Smooth muscle cell (in vitro differentiated cells): ENCODE data around the gene FAM20A. TPM values are rescaled to one million over a fixed set of nuclear protein-coding genes. Genes with fewer than 3 reads are reported as not detected.

Source experiments
- DNase-seq: peaks from one replicate; lab custom pipeline; 2025; ENCODE audit not compliant: unreplicated experiment; lab: John Stamatoyannopoulos, UW
- H2AFZ ChIP-seq: fragments of 200-600 bp; sonication (generic); 2 replicates; pipeline ENCODE4 v1.6.0; 2016; ENCODE audit warnings: antibody characterized with exemption, low read depth, mild to moderate bottlenecking
- H3F3A ChIP-seq: fragments of 200-600 bp; sonication (generic); 2 replicates; pipeline ENCODE4 v1.6.0; 2017; ENCODE audit warnings: antibody characterized with exemption, low read depth
- H3K27ac ChIP-seq: fragments of 200-600 bp; sonication (generic); 2 replicates; pipeline ENCODE4 v1.5.1; 2016; ENCODE audit warnings: low read depth, mild to moderate bottlenecking
- H3K27me3 ChIP-seq: fragments of 200-600 bp; sonication (generic); 2 replicates; pipeline ENCODE4 v1.6.1; 2016; ENCODE audit warnings: low read depth, mild to moderate bottlenecking
- H3K36me3 ChIP-seq: fragments of 200-600 bp; sonication (generic); 2 replicates; pipeline ENCODE4 v1.5.1; 2016; ENCODE audit warnings: low read depth
- H3K4me1 ChIP-seq: fragments of 200-600 bp; sonication (generic); 2 replicates; pipeline ENCODE4 v1.5.1; 2016; ENCODE audit warnings: low read depth
- H3K4me2 ChIP-seq: fragments of 200-600 bp; sonication (generic); 2 replicates; pipeline ENCODE4 v1.6.0; 2016; ENCODE audit warnings: mild to moderate bottlenecking
- H3K4me3 ChIP-seq: fragments of 200-600 bp; sonication (generic); 2 replicates; pipeline ENCODE4 v1.5.1; 2016; ENCODE audit warnings: mild to moderate bottlenecking
- H3K79me2 ChIP-seq: fragments of 200-600 bp; sonication (generic); 2 replicates; pipeline ENCODE4 v1.6.0; 2016; ENCODE audit warnings: low read depth, mild to moderate bottlenecking
- H3K9ac ChIP-seq: fragments of 200-600 bp; sonication (generic); 2 replicates; pipeline ENCODE4 v1.6.0; 2016; ENCODE audit warnings: low read depth
- H3K9me3 ChIP-seq: fragments of 200-600 bp; sonication (generic); replicated peaks from 2 replicates; pipeline ENCODE4 v1.5.1; 2016; ENCODE audit warnings: low read depth
- H4K20me1 ChIP-seq: fragments of 200-600 bp; sonication (generic); 2 replicates; pipeline ENCODE4 v1.6.0; 2016; ENCODE audit warnings: low read depth
- CTCF ChIP-seq: fragments of 200-600 bp; sonication (generic); IDR thresholded peaks from 2 replicates; pipeline ENCODE4 v1.5.1; 2017; ENCODE audit warnings: borderline replicate concordance, mild to moderate bottlenecking, antibody characterized with exemption; ENCODE audit not compliant: insufficient read depth, poor library complexity, severe bottlenecking
- WGBS: methylation state at CpG from one replicate; pipeline ENCODE4 v1.1.7; 2016; ENCODE audit warnings: low lambda C conversion rate; 5-methylcytosine and 5-hydroxymethylcytosine counted together
- polyA plus RNA-seq: library from polyadenylated mRNA; unstranded; fragments of >200 nt; fragmentation: Nextera tagmentation; extraction: Ambion mirVana; gene quantifications from 2 replicates; pipeline ENCODE4 v1.2.1, GENCODE V29; 2016
- total RNA-seq: library from RNA; depleted of rRNA; stranded (reverse); fragments of >200 nt; gene quantifications from 2 replicates; pipeline ENCODE4 v1.2.3, GENCODE V29; 2014

Gene FAM20A
- total and polyA plus RNA-seq, 2 experiments from 2014 or later, result 4.6 to 10.8 TPM

- H3F3A ChIP-seq, result peaks cover 20% of the 10 kb centered on the region
- H3K4me3 ChIP-seq, result peak overlapping the region; percentile 68
- peaks cover 18% of the 10 kb centered on the region for H3K4me1 ChIP-seq
- H3K9me3 ChIP-seq, result no peaks in the 10 kb centered on the region
- peaks cover 65% of the 10 kb centered on the region for H3K79me2 ChIP-seq
- peaks cover 10% of the 10 kb centered on the region for H3K36me3 ChIP-seq
- no peaks in the 10 kb centered on the region for H3K27me3 ChIP-seq
- peak overlapping the region; percentile 90 for H3K4me2 ChIP-seq
- no peak for TF ChIP-seq CTCF
- DNase-seq, result no peak
- peak overlapping the region; percentile 99 for H3K9ac ChIP-seq
- H3K27ac ChIP-seq, result peak overlapping the region; percentile 99
- peaks cover 61% of the 10 kb centered on the region for H4K20me1 ChIP-seq
- H2AFZ ChIP-seq, result no peak overlapping the region
- WGBS, result 19% methylated on average over 3 of the region's 3 CpGs
Observed at GRCh38 chr17:68513932-68514331, 87.2 kb downstream of the FAM20A start.

- peak overlapping the region; percentile 68 for H3K4me3 ChIP-seq
- H4K20me1 ChIP-seq, result peaks cover 52% of the 10 kb centered on the region
- no peaks in the 10 kb centered on the region for H3K9me3 ChIP-seq
- H3K27ac ChIP-seq, result peak overlapping the region; percentile 99
- H3F3A ChIP-seq, result peaks cover 22% of the 10 kb centered on the region
- peak overlapping the region; percentile 90 for H3K4me2 ChIP-seq
- no peak overlapping the region for H2AFZ ChIP-seq
- H3K79me2 ChIP-seq, result peaks cover 56% of the 10 kb centered on the region
- under 1% methylated on average over 20 of the region's 20 CpGs for WGBS
- H3K4me1 ChIP-seq, result peaks cover 20% of the 10 kb centered on the region
- no peak for DNase-seq
- H3K27me3 ChIP-seq, result no peaks in the 10 kb centered on the region
- TF ChIP-seq CTCF, result no peak
- peaks cover 10% of the 10 kb centered on the region for H3K36me3 ChIP-seq
- peak overlapping the region; percentile 99 for H3K9ac ChIP-seq
Observed at GRCh38 chr17:68512960-68513474, 88.2 kb downstream of the FAM20A start.

GRCh38 chr17:68512247-68512959 lies 88.8 kb downstream of the FAM20A start, which contains the start of gene PRKAR1A:
Gene PRKAR1A (plus strand): TSS chr17:68512430. CDS start chr17:68515400, 2,970 bp downstream.
- H2AFZ ChIP-seq, result peak within 1 kb of the TSS; percentile 91
- TF ChIP-seq CTCF, result no peak
- H3K27ac ChIP-seq, result peak within 1 kb of the TSS; percentile 99
- 1% methylated on average over 60 of the region's 81 CpGs for WGBS
- H3K27me3 ChIP-seq, result no peaks in the 10 kb centered on the region
- H4K20me1 ChIP-seq, result peaks cover 46% of the 10 kb centered on the region
- H3K4me3 ChIP-seq, result peak within 1 kb of the TSS; percentile 68
- H3K36me3 ChIP-seq, result peaks cover 10% of the 10 kb centered on the region
- H3K4me2 ChIP-seq, result peak within 1 kb of the TSS; percentile 90
- H3F3A ChIP-seq, result peaks cover 26% of the 10 kb centered on the region
- H3K79me2 ChIP-seq, result peaks cover 50% of the 10 kb centered on the region
- H3K9ac ChIP-seq, result peak within 1 kb of the TSS; percentile 99
- H3K9me3 ChIP-seq, result no peaks in the 10 kb centered on the region
- H3K4me1 ChIP-seq, result peaks cover 24% of the 10 kb centered on the region
- DNase-seq, result peak; percentile 96
